RWPE2 (cell line): ENCODE data around the gene NCAM1.

Source experiments
- ATAC-seq: fragments of 200-7000 bp; cut with Tn5 transposase; 3 replicates; pipeline ENCODE4 v1.9.1; 2021; ENCODE audit warnings: low read depth
- DNase-seq: peaks from one replicate; pipeline ENCODE4 v3.0.0-alpha.2; 2020; ENCODE audit warnings: low spot score
- H3K27ac ChIP-seq: fragments of 450-650 bp; 2 replicates; pipeline ENCODE4 v1.5.1; 2017; ENCODE audit warnings: mild to moderate bottlenecking; ENCODE audit not compliant: poor library complexity, severe bottlenecking
- H3K27me3 ChIP-seq: fragments of 250-450 bp; sonication (Bioruptor Pico); 2 replicates; pipeline ENCODE4 v1.5.1; 2021; ENCODE audit warnings: mild to moderate bottlenecking, moderate library complexity; ENCODE audit not compliant: insufficient read depth, poor library complexity, severe bottlenecking
- H3K36me3 ChIP-seq: fragments of 250-450 bp; sonication (Bioruptor Pico); 2 replicates; pipeline ENCODE4 v1.5.1; 2020; ENCODE audit warnings: low read depth, mild to moderate bottlenecking, moderate library complexity
- H3K4me1 ChIP-seq: fragments of 250-450 bp; sonication (Bioruptor Pico); 2 replicates; pipeline ENCODE4 v1.5.1; 2021; ENCODE audit warnings: mild to moderate bottlenecking, moderate library complexity; ENCODE audit not compliant: insufficient read depth, poor library complexity, severe bottlenecking
- H3K4me3 ChIP-seq: fragments of 250-450 bp; sonication (Bioruptor Pico); 2 replicates; pipeline ENCODE4 v1.5.1; 2021; ENCODE audit warnings: mild to moderate bottlenecking, moderate library complexity; ENCODE audit not compliant: severe bottlenecking
- H3K9me3 ChIP-seq: fragments of 250-450 bp; sonication (Bioruptor Pico); 2 replicates; pipeline ENCODE4 v1.5.1; 2021; ENCODE audit warnings: mild to moderate bottlenecking, moderate library complexity; ENCODE audit not compliant: severe bottlenecking
- TF ChIP-seq, protein P1 (sequence below): fragments of 450-650 bp; IDR thresholded peaks from one replicate; pipeline ENCODE4 v1.5.1; 2017; ENCODE audit warnings: mild to moderate bottlenecking, moderate library complexity; ENCODE audit not compliant: poor library complexity, severe bottlenecking

NCAM1 gene

DNA sequence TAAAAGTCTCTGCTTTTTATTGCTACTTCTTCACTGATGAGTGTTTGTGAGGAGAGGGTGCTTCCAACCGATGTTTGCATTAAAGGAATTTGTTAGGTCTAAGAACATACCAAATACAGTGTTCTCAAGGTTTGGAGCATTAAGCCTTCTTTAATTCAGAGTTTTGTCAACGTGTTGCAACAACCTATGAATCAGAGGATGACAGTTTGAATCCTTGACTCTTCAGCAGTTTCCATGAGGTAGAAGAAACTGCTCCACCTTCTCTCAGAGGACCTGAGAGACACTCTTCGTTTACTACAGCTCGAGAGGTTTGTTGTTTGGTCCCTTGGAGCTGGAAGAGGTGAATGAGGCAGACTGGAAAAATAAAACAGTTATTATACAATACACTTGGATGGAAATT lies 55.7 kb downstream of the NCAM1 start:
- TF ChIP-seq, protein P1, sequence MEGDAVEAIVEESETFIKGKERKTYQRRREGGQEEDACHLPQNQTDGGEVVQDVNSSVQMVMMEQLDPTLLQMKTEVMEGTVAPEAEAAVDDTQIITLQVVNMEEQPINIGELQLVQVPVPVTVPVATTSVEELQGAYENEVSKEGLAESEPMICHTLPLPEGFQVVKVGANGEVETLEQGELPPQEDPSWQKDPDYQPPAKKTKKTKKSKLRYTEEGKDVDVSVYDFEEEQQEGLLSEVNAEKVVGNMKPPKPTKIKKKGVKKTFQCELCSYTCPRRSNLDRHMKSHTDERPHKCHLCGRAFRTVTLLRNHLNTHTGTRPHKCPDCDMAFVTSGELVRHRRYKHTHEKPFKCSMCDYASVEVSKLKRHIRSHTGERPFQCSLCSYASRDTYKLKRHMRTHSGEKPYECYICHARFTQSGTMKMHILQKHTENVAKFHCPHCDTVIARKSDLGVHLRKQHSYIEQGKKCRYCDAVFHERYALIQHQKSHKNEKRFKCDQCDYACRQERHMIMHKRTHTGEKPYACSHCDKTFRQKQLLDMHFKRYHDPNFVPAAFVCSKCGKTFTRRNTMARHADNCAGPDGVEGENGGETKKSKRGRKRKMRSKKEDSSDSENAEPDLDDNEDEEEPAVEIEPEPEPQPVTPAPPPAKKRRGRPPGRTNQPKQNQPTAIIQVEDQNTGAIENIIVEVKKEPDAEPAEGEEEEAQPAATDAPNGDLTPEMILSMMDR, result no peak
- H3K4me3 ChIP-seq, result no peak overlapping the region
- H3K4me1 ChIP-seq, result no peaks in the 10 kb centered on the region
- no peaks in the 10 kb centered on the region for H3K27me3 ChIP-seq
- H3K36me3 ChIP-seq, result no peaks in the 10 kb centered on the region
- H3K9me3 ChIP-seq, result no peaks in the 10 kb centered on the region
- no peak for DNase-seq
- ATAC-seq, result no peak
- no peak overlapping the region for H3K27ac ChIP-seq

DNA sequence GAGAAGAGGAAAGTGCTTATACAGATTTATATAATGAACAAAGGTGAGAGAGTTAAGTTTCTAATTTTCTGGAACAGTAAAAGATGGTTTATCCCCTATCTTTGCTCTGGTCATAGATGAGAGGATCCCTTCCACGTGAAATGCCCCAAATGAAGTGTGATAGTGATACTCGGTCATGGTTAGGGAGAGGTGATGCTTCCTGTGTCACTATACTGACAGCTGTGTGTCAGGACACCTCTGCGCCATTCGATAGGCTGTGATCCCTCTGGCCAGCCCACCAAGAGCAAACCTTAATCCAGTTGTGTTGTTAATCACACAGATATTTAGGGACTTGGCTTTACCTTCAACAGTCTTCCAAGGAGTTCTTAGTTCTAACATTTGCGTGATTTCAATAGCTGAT lies 57.7 kb downstream of the NCAM1 start:
- no peaks in the 10 kb centered on the region for H3K36me3 ChIP-seq
- H3K4me1 ChIP-seq, result peaks cover 11% of the 10 kb centered on the region
- TF ChIP-seq, protein P1, result no peak
- H3K4me3 ChIP-seq, result no peak overlapping the region
- no peak overlapping the region for H3K27ac ChIP-seq
- DNase-seq, result no peak
- no peak for ATAC-seq
- H3K27me3 ChIP-seq, result no peaks in the 10 kb centered on the region
- H3K9me3 ChIP-seq, result no peaks in the 10 kb centered on the region

DNA sequence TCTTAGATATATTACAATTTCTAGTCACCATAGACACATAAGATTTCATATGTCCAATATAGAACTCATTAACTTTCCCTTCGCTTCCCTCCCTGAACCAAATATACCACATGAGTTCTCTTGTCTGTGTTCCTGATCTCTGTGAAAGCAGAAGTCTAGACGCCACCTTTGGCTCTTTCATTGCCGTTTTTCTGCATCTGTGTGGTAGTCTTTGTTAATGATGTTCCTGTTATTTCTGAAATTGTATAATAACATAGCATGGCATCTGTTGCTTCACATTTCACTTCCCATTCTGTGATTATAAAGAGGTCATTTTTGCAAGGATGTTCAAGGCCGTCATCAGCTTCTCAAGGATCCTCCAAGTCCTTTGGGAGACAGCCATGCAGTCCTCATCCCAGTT lies 58.5 kb downstream of the NCAM1 start:
- Histone ChIP-seq H3K36me3 (no peaks in the 10 kb centered on the region), H3K9me3 (no peaks in the 10 kb centered on the region), H3K4me1 (peaks cover 11% of the 10 kb centered on the region), H3K27me3 (no peaks in the 10 kb centered on the region), H3K27ac (no peak overlapping the region), H3K4me3 (no peak overlapping the region)
- TF ChIP-seq, protein P1, result no peak
- no peak for ATAC-seq
- DNase-seq, result no peak

DNA sequence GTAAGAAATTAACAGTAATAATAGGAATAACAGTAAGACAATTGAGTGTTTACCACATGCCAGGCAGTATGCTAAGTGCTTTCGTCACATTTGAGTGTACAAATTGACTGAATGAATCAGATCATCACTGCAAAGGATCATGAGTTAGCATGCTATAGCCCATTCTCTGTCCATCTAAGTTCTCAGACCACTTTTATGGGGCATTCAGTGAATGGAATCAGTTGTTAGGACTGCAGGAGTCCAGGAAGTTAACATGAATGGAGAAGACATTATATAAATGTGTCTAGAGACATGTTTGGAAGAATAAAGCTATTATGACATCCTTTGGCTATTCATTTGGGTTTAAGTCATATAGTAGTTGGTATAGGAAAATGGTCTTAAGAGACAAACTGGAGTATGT lies 59.9 kb downstream of the NCAM1 start:
- TF ChIP-seq, protein P1, result no peak
- no peak overlapping the region for H3K27ac ChIP-seq
- ATAC-seq, result no peak

DNA sequence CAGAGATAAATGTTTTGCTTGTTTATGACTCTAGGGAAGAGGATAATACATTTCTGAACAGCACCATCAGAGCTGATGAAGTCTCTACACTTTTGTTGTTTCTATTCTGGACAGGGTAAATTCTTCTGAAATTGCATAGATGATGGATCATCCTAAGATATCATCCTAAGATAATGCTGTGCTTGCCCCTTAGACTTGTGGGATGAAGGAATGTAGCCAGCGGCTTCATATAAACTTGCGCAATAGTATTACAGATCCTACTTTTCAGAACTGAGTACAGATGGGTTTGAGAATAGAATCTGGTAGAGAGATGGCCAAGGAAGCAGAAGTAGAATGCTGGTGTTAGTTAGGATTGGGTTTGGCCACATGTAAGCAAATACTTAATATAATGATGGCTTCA lies 61.0 kb downstream of the NCAM1 start:
- H3K4me3 ChIP-seq, result no peak overlapping the region
- H3K27me3 ChIP-seq, result peaks cover 2% of the 10 kb centered on the region
- no peak overlapping the region for H3K27ac ChIP-seq
- DNase-seq, result no peak
- H3K4me1 ChIP-seq, result peaks cover 11% of the 10 kb centered on the region
- TF ChIP-seq, protein P1, result no peak
- H3K9me3 ChIP-seq, result no peaks in the 10 kb centered on the region
- ATAC-seq, result no peak
- H3K36me3 ChIP-seq, result no peaks in the 10 kb centered on the region

More for the DNA sequence above, 59.9 kb downstream of the NCAM1 start:
- Histone ChIP-seq H3K4me1 (peaks cover 11% of the 10 kb centered on the region), H3K36me3 (no peaks in the 10 kb centered on the region), H3K27me3 (no peaks in the 10 kb centered on the region), H3K4me3 (no peak overlapping the region), H3K9me3 (no peaks in the 10 kb centered on the region)
- no peak for DNase-seq
